ENCODE measurements around the gene STAU1.
"Not testable (repeated sequence)": the region's sequence is repeated elsewhere in the genome, so short reads cannot be mapped to it uniquely, and the experiment has no call there.

Gene STAU1

DNA sequence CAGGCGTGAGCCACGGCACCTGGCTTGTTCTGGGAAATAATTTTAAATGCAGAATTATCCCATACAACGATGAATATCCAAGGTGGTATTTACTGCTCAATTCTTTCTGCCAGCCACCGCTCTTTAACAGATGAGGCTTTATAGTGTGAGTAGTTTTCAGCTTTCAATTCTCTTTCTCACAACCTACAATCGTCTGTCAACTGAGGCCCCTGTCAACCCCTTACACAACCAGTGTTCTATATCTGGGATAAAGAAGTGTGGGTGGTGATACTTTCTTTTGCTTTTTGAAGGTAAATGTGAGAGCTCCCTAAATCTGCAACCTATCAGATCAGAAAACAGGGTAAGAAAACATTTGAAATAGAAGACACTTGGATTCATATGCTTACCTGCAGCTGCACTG lies 22.5 kb downstream of the STAU1 start:
- no peak for DNase-seq (ENCODE audit: low read depth in 2 of 2)

GRCh38 chr20:49163696-49164095 lies 24.4 kb downstream of the STAU1 start:
- DNase-seq (ENCODE audit: low read depth in 2 of 2) = no peak

- no peak for DNase-seq (ENCODE audit: low read depth in 2 of 2)
Measured at GRCh38 chr20:49161428-49162152, 26.5 kb downstream of the STAU1 start.

GRCh38 chr20:49160057-49160929 lies 27.8 kb downstream of the STAU1 start:
- DNase-seq (ENCODE audit: low read depth in 2 of 2) = no peak

DNA sequence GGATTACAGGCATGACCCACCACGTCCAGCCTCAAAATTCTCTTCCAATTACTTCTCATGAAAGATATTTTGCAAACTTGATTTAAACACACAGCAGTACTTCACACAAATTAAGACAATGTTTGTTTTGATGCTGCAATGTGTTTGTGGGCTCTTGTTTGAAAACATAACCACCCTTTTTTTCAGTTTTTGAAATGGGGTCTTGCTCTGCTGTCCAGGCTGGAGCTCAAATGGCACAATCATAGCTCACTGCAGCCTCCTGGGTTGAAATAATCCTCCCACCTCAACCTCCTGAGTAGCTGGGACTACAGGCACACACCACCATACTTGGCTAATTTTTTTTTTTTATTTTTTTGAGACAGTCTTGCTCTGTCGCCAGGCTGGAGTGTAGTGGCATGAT lies 31.0 kb downstream of the STAU1 start:
- DNase-seq (ENCODE audit: low read depth in 2 of 2) = no peak

GRCh38 chr20:49156481-49156880 lies 31.7 kb downstream of the STAU1 start:
- DNase-seq (ENCODE audit: low read depth in 2 of 2) = no peak

- DNase-seq (ENCODE audit: low read depth in 2 of 2) = no peak
Measured at GRCh38 chr20:49151436-49151835, 36.7 kb downstream of the STAU1 start.

DNA sequence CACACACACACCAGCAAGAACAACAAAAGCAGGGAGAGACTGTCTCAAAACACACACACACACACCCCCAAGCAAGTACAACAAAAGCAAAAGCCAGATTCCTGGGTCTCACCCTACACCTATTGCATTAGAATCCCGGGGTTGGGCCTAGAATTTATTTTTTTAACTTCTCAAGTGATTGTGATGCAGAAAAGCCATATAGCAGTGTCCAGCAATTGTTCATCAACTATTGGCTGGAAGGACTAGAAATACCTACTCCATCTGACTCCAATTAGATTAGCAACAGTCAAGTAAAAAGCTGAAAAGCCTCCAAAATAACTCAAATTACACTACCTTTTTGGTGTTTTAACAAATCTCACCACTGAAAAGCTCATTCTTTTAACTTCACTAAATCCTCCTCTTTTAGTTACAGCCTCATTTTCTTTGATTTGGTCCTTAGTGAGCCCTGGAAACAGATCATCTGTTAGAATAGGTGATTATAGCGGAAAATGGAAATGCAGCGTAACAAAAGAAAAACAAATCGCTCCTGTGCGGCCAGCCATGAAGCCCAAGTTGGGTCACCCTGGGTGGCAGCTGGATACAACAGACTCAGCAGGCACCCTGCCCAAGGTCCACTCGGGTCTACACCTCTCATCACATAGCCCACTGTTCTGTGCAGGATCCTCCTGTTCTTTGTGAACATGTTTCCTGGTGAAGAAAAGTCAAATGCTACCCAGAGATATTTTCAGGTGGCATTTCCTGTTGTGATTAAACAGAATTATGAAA lies 38.7 kb downstream of the STAU1 start:
- DNase-seq (ENCODE audit: low read depth in 2 of 2) = no peak

DNA sequence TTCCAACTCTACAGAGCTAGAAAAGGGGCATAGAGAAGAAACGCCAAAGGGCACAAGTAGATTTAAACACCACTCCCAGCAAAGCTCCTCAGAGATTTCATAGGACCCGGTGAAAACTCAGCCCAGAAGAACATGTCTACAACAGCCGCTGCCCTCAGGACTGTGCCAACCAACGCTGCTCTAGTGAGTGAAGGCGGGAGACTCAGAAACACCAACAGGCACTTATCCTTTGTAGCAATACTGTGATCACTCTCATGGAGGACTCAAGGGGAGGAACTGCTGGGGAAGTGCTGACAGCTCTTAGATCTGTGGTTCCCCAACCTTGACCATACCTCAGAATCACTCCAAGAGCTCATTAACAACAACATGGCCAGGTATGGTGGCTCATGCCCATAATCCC lies 39.5 kb downstream of the STAU1 start:
- no peak for DNase-seq (ENCODE audit: low read depth in 2 of 2)

DNA sequence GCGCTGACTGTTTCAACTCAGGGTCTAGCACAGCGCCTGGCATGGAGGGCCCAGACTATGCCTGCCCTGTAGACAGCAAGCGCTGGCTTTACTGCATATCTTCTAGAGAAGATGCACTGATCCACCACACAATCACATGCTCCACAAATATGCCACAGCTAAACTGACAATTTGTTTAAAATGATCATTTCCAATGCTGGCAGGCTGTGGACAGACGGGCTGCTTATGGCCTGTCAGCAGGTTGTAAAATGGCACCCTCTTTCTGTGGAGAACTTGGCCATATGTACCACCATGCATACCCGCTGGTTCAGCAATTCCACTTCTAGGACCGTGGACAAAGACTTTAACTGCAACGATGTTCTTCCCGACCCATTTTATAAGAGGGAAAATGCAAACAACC lies 40.8 kb downstream of the STAU1 start:
- DNase-seq (ENCODE audit: low read depth in 2 of 2) = no peak

DNA sequence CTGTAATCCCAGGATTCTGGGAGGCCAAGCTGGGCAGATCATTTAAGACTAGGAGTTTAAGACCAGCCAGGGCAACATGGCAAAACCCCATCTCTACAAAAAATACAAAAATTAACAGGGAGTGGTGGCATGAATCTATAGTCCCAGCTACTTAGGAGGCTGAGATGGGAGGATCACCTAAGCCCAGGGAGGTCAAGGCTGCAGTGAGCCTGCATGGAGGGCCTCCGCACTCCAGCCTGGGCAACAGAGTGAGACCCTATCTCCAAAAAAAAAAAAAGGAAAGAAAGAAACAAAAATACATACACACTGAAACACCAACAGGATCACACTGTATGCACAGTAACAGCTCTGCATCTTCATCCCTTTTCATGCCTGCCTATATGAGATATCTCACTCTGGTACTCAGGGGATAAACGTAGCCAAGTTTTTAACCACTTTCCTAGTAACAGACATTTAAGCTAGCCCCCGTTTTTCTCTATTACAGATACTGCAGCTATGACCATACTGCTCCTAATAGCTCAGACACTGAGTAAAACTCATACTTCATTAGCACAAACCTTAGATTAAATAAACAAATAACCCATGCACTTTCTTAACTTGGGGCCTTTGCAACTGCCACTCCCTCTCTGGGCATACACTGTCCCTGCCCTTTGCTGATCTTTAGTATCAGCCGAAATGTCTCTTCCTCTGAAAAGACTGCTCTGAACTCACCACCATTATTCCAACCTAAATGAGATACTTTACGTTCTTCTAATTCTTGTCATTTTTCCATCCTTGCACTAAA lies 41.5 kb downstream of the STAU1 start:
- no peak for DNase-seq (ENCODE audit: low read depth in 2 of 2)

DNA sequence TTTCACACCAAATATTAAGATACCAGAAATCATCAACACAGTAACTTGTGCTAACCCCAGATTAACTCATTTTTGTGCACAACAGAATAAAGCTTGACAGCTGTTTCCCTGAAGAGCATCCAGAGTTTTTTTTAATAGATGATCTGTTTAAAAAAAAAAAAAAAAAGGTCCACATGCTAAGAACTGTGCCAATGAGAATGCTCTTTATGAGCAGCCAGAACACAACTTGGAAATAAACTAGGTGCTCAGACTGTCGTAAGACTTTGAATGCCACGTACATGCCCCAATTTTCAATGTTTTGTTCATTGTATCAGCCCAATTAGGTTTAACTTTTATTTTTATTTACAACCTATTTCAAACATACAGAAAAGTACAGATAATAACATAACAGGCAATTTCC lies 47.3 kb downstream of the STAU1 start:
- no peak for DNase-seq (ENCODE audit: low read depth in 2 of 2)

DNA sequence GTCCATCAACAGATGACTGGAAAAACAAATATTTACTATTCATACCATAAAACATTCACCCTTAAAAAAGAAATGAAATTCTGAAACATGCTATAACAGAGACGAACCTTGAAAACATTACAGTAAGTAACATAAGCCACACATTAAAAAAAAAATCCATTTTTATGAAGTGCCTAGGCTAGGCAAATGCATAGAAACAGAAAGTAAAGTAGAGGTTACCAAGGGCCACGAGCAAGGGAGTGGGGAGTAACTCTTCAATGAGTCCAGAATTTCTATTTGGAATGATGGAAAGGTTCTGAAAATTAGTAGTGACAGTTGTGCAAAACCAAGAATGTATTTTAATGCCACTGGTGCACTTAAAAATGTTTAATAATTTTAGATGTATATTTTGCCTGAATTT lies 47.7 kb downstream of the STAU1 start:
- no peak for DNase-seq (ENCODE audit: low read depth in 2 of 2)

- no peak for DNase-seq (ENCODE audit: low read depth in 2 of 2)
Measured at GRCh38 chr20:49138431-49138830, 49.7 kb downstream of the STAU1 start.

DNA sequence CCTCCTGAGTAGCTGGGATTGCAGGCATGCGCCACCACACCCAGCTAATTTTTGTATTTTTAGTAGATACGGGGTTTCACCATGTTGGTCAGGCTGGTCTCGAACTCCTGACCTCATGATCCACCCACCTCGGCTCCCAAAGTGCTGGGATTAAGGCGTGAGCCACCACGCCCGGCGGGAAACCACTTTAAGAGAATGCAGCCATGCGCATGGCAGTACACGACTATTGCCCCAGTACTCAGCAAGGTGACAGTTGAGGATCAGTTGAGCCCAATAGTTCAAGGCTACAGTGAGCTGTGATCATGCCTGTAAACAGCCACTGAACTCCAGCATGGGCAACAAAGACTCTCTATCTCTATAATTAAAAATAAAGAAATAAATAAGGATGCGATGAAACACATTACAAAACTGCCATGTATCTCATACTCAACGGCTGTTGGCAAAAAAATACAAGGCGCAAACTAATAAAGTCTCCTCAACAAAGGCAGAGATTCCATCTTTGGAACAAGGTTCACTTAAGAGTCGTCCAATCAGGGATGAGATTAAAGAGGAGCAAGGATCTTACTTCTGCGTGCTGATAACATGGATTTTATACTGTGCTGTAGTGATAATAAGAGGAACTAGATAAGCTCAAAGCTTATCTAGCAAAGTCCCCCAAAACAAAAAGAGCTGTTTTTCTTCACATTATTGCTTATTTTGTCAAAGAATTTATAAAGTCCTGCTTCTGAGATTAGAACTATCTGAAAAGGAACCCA lies 51.1 kb downstream of the STAU1 start:
- no peak for DNase-seq (ENCODE audit: low read depth in 2 of 2)

DNA sequence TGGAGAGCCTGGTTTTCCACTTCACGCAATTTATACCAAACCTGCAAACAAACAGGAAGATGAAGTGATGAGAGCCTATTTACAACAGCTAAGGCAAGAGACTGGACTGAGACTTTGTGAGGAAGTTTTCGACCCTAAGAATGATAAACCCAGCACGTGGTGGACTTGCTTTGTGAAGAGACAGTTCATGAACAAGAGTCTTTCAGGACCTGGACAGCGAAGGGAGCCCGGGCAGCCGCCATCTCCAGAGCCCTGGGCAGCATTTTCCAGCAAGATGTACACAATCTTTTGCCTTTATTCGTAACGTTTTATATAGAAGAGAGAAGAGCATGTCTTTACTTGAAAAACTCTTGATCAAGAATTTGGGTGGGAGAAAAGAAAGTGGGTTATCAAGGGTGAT lies 53.3 kb downstream of the STAU1 start:
- DNase-seq (ENCODE audit: low read depth in 2 of 2) = not testable (repeated sequence)

DNA sequence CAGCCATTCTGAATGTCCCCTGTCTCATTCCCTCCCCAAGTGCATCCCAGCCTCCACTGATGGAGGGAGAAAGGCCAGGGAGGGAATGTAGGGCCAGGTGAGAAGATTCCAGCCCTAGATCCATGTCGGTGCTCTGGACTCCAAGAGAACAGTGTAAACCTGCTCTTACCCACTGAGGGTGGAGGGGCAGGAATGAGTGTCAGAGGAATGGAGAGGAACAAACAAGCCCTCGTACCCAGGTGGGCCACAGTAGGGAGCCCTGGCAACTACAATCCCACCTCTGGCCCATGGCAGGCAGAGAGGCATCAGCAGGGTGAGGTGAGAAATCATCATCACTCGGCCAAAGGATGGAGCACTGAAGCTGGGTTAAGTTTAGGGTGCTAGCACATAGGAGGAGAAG lies 54.6 kb downstream of the STAU1 start:
- DNase-seq (ENCODE audit: low read depth in 2 of 2) = no peak

DNA sequence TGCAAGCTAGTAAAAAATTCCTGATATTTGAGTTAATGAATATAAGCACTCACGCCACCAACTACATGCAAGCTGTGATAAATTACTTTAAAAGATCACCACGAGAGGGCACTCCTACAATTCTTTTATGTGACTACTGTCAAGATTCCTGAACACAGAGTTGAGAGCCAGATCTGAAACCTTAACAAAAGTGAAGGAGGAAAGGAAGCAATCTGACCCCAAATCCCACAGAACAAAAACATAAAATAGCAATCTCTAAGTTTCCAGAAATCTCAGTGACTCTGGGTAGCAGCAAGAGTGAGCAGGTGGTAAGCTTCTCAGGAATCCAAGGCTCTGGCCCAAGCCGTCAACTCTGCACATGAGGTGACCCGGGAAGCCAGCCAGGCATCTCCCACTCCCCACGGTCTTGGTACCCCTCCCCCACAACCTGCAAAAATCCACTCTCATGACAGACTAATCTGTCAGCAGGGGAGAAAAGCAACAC lies 55.1 kb downstream of the STAU1 start:
- no peak for DNase-seq (ENCODE audit: low read depth in 2 of 2)

DNA sequence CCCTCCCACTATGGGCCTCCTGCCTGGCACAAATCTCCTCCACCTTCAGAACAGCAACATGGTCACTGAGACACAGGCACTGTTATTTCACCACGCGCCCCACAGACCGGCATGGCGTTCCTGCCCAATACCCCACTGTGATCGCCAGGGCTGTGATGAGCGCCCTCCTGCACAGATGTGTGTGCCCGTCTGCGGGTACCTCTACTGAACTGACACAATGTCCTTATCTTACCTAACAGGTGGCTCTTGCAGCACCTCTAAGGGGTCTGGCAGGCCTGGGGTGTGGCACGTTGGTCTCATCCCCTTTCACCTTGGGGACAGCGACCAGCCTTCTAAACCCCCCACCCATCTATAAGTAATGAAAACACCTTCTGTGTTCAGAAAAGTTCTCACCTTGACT lies 64.2 kb downstream of the STAU1 start:
- no peak for DNase-seq (ENCODE audit: low read depth in 2 of 2)

- DNase-seq (ENCODE audit: low read depth in 2 of 2) = no peak
Measured at GRCh38 chr20:49122920-49123319, 65.2 kb downstream of the STAU1 start.

GRCh38 chr20:49119988-49120387 lies 68.1 kb downstream of the STAU1 start:
- DNase-seq (ENCODE audit: low read depth in 2 of 2) = no peak
